WTC11 (cell line): ENCODE data around the gene YIPF2. TPM values are rescaled to one million over a fixed set of nuclear protein-coding genes. Genes with fewer than 3 reads are reported as not detected.

Source experiments
- ATAC-seq: fragments of 200-7000 bp; cut with Tn5 transposase; 2 replicates; pipeline ENCODE4 v1.10.0; 2021; ENCODE audit warnings: mild to moderate bottlenecking, moderate library complexity
- CTCF ChIA-PET: fragments of 300-600 bp; sonication (Branson Sonifier 250); formaldehyde crosslinking; loops from one replicate; lab custom pipeline; 2021; ENCODE audit warnings: antibody characterized with exemption; lab: Charles Lee
- POLR2A ChIA-PET: fragments of 350-600 bp; sonication (Branson Sonifier 250); formaldehyde crosslinking; loops from one replicate; lab custom pipeline; 2021; ENCODE audit warnings: antibody characterized with exemption; lab: Charles Lee
- DNase-seq: peaks from one replicate; pipeline ENCODE4 v3.0.0; 2021; ENCODE audit warnings: low spot score
- H3K27ac Mint-ChIP-seq: 2 replicates; pipeline ENCODE4 v1.8.0; 2021; ENCODE audit warnings: mixed read lengths
- H3K27me3 Mint-ChIP-seq: 2 replicates; pipeline ENCODE4 v1.8.0; 2021; ENCODE audit warnings: low read depth, mild to moderate bottlenecking, moderate library complexity, mixed read lengths
- H3K36me3 Mint-ChIP-seq: 2 replicates; pipeline ENCODE4 v1.8.0; 2021; ENCODE audit warnings: mixed read lengths
- H3K4me1 Mint-ChIP-seq: 2 replicates; pipeline ENCODE4 v1.8.0; 2022; ENCODE audit warnings: mixed read lengths
- H3K4me3 Mint-ChIP-seq: 2 replicates; pipeline ENCODE4 v1.8.0; 2021; ENCODE audit warnings: mild to moderate bottlenecking, moderate library complexity, mixed read lengths
- H3K9me3 Mint-ChIP-seq: 2 replicates; pipeline ENCODE4 v1.8.0; 2021; ENCODE audit warnings: mixed read lengths
- AFF4 ChIP-seq: sonication (generic); formaldehyde crosslinking; IDR thresholded peaks from 2 replicates; pipeline ENCODE4 v1.8.1; 2023; ENCODE audit warnings: mild to moderate bottlenecking, missing genetic modification reagents, borderline replicate concordance
- E2F5 ChIP-seq: sonication (generic); formaldehyde crosslinking; IDR thresholded peaks from 2 replicates; pipeline ENCODE4 v1.8.1; 2022; ENCODE audit warnings: mild to moderate bottlenecking, moderate library complexity, missing genetic modification reagents
- ETV6 ChIP-seq: sonication (generic); formaldehyde crosslinking; IDR thresholded peaks from 2 replicates; pipeline ENCODE4 v1.8.1; 2022; ENCODE audit warnings: mild to moderate bottlenecking, missing genetic modification reagents
- GABPB1 ChIP-seq: sonication (generic); formaldehyde crosslinking; IDR thresholded peaks from 2 replicates; pipeline ENCODE4 v1.8.1; 2023; ENCODE audit warnings: mild to moderate bottlenecking, missing genetic modification reagents
- GTF2I ChIP-seq: fragments of 250-450 bp; sonication (Bioruptor Pico); conservative IDR thresholded peaks from 2 replicates; pipeline ENCODE4 v1.4.0; 2021; ENCODE audit warnings: mild to moderate bottlenecking
- JAZF1 ChIP-seq: fragments of 250-450 bp; sonication (Bioruptor Pico); IDR thresholded peaks from 2 replicates; pipeline ENCODE4 v1.9.0; 2021; ENCODE audit warnings: moderate library complexity, mild to moderate bottlenecking, inconsistent platforms
- KAT7 ChIP-seq: sonication (generic); formaldehyde crosslinking; IDR thresholded peaks from 2 replicates; pipeline ENCODE4 v1.8.1; 2023; ENCODE audit warnings: missing genetic modification reagents, mild to moderate bottlenecking, borderline replicate concordance
- MAX ChIP-seq: sonication (generic); formaldehyde crosslinking; IDR thresholded peaks from 2 replicates; pipeline ENCODE4 v1.8.0; 2022; ENCODE audit warnings: mild to moderate bottlenecking, missing genetic modification reagents
- NFATC4 ChIP-seq: fragments of 250-450 bp; sonication (Bioruptor Pico); IDR thresholded peaks from 2 replicates; pipeline ENCODE4 v1.9.0; 2021; ENCODE audit warnings: mild to moderate bottlenecking
- SOX15 ChIP-seq: fragments of 250-450 bp; sonication (Bioruptor Pico); IDR thresholded peaks from 2 replicates; pipeline ENCODE4 v1.9.0; 2021; ENCODE audit warnings: mild to moderate bottlenecking
- SP1 ChIP-seq: sonication (generic); formaldehyde crosslinking; conservative IDR thresholded peaks from 2 replicates; pipeline ENCODE4 v1.8.1; 2022; ENCODE audit warnings: missing genetic modification reagents
- USF2 ChIP-seq: sonication (generic); formaldehyde crosslinking; IDR thresholded peaks from 2 replicates; pipeline ENCODE4 v1.8.1; 2023; ENCODE audit warnings: mild to moderate bottlenecking, missing genetic modification reagents, moderate library complexity
- ZBTB21 ChIP-seq: sonication (generic); formaldehyde crosslinking; IDR thresholded peaks from 2 replicates; pipeline ENCODE4 v1.8.1; 2023; ENCODE audit warnings: mild to moderate bottlenecking, missing genetic modification reagents, borderline replicate concordance
- ZNF121 ChIP-seq: sonication (generic); formaldehyde crosslinking; IDR thresholded peaks from 2 replicates; pipeline ENCODE4 v1.8.0; 2023; ENCODE audit warnings: missing genetic modification reagents
- ZNF281 ChIP-seq: sonication (generic); formaldehyde crosslinking; IDR thresholded peaks from 2 replicates; pipeline ENCODE4 v1.8.0; 2023; ENCODE audit warnings: mild to moderate bottlenecking, missing genetic modification reagents
- ZNF396 ChIP-seq: fragments of 250-450 bp; sonication (Bioruptor Pico); IDR thresholded peaks from 2 replicates; pipeline ENCODE4 v1.8.0; 2021; ENCODE audit warnings: mild to moderate bottlenecking, moderate library complexity, borderline replicate concordance
- ZNF512 ChIP-seq: sonication (generic); formaldehyde crosslinking; IDR thresholded peaks from 2 replicates; pipeline ENCODE4 v1.8.1; 2022; ENCODE audit warnings: missing genetic modification reagents, borderline replicate concordance
- total RNA-seq: library from RNA; stranded (reverse); gene quantifications from 3 replicates; pipeline ENCODE4 v1.2.3, GENCODE V29; 2021

The YIPF2 gene
- total RNA-seq, 1 experiment from 2014 or later, result 65.5 TPM

GRCh38 chr19:10891405-10892086 lies 36.9 kb downstream of the YIPF2 start (continued):
- TF ChIP-seq AFF4 (CRISPR knock-in tag) (no peak), JAZF1 (CRISPR knock-in tag) (no peak), USF2 (CRISPR knock-in tag) (no peak), ZNF396 (CRISPR knock-in tag) (no peak)

- Mint-ChIP-seq H3K9me3 (no peaks in the 10 kb centered on the region), H3K27me3 (no peaks in the 10 kb centered on the region), H3K27ac (no peak overlapping the region), H3K4me3 (no peak overlapping the region), H3K4me1 (peaks cover 65% of the 10 kb centered on the region), H3K36me3 (no peaks in the 10 kb centered on the region)
- ChIA-PET POLR2A (interaction anchor here (0.7 kb wide), 2 partner anchors 37 to 199 kb away, joined by 4 to 5 read pairs; no protein-coding TSS in a partner anchor), CTCF (interaction anchor here (1.0 to 3.3 kb wide), 5 partner anchors 9 to 252 kb away, joined by 3 to 62 read pairs (median 7); partner anchors contain the start of gene CARM1)
- TF ChIP-seq ZNF121 (CRISPR knock-in tag) (peak; percentile 82), SP1 (CRISPR knock-in tag) (no peak)
- DNase-seq (no peak), ATAC-seq (no peak)
Measured at GRCh38 chr19:10889880-10890279, 38.6 kb downstream of the YIPF2 start.

GRCh38 chr19:10888421-10888866 lies 40.0 kb downstream of the YIPF2 start:
- peak overlapping the region; percentile 27; the same call in 1 of the 2 replicates for H3K4me3 Mint-ChIP-seq
- H3K27ac Mint-ChIP-seq, result peak overlapping the region; percentile 94
- peak; percentile 69 for DNase-seq
- ChIA-PET POLR2A (interaction anchor here (0.8 to 2.5 kb wide), 3 partner anchors 9 to 25 kb away, joined by 6 to 12 read pairs (median 9); partner anchors contain the start of gene CARM1), CTCF (interaction anchor here (0.5 to 3.1 kb wide), 15 partner anchors 8 to 345 kb away, joined by 3 to 62 read pairs (median 7); partner anchors contain the start of genes CARM1, DNM2 and TMED1)
- no peaks in the 10 kb centered on the region for H3K27me3 Mint-ChIP-seq
- no peak for TF ChIP-seq GABPB1
- TF ChIP-seq ZBTB21 (CRISPR knock-in tag), result peak; percentile 20; the same call in 1 of the 2 replicates
- no peaks in the 10 kb centered on the region for H3K36me3 Mint-ChIP-seq
- ATAC-seq, result peak; percentile 55
- peaks cover 55% of the 10 kb centered on the region for H3K4me1 Mint-ChIP-seq
- no peaks in the 10 kb centered on the region for H3K9me3 Mint-ChIP-seq

- H3K4me1 Mint-ChIP-seq, result peaks cover 57% of the 10 kb centered on the region
- H3K9me3 Mint-ChIP-seq, result no peaks in the 10 kb centered on the region
- ChIA-PET CTCF (interaction anchor here (0.9 to 3.1 kb wide), 13 partner anchors 8 to 256 kb away, joined by 3 to 62 read pairs (median 7); partner anchors contain the start of genes CARM1, DNM2 and TMED1), POLR2A (interaction anchor here (0.8 to 2.5 kb wide), 4 partner anchors 9 to 25 kb away, joined by 4 to 12 read pairs (median 8); partner anchors contain the start of gene CARM1)
- H3K27me3 Mint-ChIP-seq, result no peaks in the 10 kb centered on the region
- no peaks in the 10 kb centered on the region for H3K36me3 Mint-ChIP-seq
- ATAC-seq, result no peak
- peak overlapping the region; percentile 94 for H3K27ac Mint-ChIP-seq
- DNase-seq, result no peak
- H3K4me3 Mint-ChIP-seq, result peak overlapping the region; percentile 40
- TF ChIP-seq JAZF1 (CRISPR knock-in tag), result no peak
- TF ChIP-seq ZNF512 (CRISPR knock-in tag), result no peak
- no peak for TF ChIP-seq GTF2I (CRISPR knock-in tag)
- TF ChIP-seq ZNF281 (CRISPR knock-in tag), result no peak
- TF ChIP-seq SOX15, result no peak
- no peak for TF ChIP-seq KAT7 (CRISPR knock-in tag)
- TF ChIP-seq MAX (CRISPR knock-in tag), result no peak
- no peak for TF ChIP-seq ETV6
- TF ChIP-seq E2F5 (CRISPR knock-in tag), result no peak
- no peak for TF ChIP-seq NFATC4 (CRISPR knock-in tag)
Measured at GRCh38 chr19:10887616-10888367, 40.6 kb downstream of the YIPF2 start.
